Renal cortex interstitium (tissue), 11 donors: ENCODE data around the gene TNFAIP2. TPM values are rescaled to one million over a fixed set of nuclear protein-coding genes. Genes with fewer than 3 reads are reported as not detected.

Experiments used
- DNase-seq, 11 donors: peaks; one replicate each; pipeline ENCODE4 v3.0.0-alpha.2; 2013; ENCODE audit warnings: low read depth in 9 of 11, low spot score in 4 of 11; ENCODE audit errors: extremely low read depth in 1 of 11
- polyA plus RNA-seq, 3 donors: library from polyadenylated mRNA; unstranded; fragments of 120-200 nt; gene quantifications; one replicate each; pipeline ENCODE4 v1.2.1, GENCODE V29; 2013; ENCODE audit not compliant: insufficient read length in 3 of 3

The TNFAIP2 gene
- polyA plus RNA-seq, 3 donors = 22.8 to 38.0 (median 31.7) TPM

DNA sequence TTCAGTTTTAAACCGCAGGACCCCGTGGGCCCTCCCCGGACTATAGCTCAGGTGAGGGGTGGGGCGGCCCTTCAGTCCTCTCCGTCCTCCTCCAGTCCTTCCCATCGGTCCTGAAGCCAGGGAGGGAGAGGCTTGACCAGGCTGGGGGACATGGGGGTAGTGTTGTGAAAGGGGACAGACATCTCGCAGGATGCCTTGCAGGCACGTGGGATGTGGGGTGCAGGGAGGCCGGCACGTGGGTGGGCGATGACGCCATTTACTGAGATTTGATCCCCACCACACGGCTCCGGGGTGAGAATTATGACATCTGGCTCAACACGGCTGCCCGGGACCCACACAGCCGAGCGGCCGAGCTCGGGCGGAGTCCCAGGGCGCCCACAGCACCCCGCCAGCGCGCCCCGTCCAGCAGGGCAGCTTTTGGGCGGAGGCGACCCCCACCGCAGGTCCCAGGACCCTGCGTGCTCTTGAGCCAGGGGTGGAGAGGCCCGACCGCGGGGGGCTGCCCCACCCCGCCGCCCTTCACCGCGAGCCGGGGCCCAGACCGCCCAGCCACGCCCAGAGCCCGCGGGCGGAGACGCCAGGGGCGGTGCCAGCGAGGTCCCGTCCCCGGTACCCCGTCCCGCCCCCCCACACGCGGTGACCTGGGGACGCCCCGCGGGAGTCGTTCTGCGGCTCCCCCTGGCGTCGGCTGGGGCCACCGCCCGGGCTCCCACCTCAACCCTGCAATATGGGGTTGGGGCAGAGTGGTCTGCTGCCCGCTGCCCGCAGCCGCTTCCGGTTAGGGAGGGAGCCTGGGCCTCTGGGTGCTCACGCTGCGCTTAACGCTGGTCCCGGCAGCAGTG, 32.0 kb upstream of the TNFAIP2 start:
- no peak for DNase-seq

DNA sequence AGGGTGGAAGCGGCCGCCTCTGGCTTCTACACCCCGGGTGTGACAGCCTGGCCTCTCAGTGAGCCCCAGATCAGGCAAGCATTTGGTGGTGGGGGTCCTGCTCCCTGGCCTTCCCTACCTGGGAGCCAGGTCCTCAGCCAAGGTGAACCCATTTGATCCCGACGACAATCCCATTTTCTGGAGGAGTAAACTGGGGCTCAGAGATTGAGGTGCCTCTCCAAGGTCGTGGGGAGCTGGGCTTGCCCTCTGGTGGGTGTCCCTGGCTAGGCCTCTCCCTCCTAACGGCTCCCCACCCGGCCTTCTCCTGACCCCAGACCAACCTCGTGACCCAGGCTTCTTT, 31.4 kb upstream of the TNFAIP2 start:
- no peak for DNase-seq

DNA sequence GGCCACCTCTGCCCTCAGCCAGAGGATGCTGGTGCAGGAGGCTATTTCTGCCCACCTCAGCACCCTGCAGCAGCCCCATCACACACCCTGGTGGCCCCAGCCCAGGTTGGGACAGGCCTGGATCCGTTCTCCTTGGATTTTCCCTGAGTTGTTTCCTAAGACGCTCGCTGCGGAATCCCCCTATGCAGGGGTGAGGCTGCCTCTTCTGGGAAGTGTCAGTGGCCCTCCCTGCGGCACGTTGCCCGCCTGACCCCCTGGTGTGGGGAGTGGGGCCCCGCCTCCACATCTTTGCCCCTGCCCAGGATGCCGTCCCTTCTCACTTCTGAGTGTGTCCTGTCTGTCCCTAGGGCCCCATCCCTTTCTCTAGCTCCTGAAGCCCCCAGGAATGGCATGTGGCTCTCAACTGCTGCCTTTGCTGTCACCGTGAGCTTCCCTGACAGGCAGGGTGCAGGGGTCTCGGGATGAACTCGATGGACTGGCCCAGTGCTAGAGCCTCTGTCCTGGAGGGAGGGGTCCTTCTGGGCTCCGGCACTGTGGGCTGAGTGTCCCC, 29.3 kb upstream of the TNFAIP2 start:
- no peak for DNase-seq

DNA sequence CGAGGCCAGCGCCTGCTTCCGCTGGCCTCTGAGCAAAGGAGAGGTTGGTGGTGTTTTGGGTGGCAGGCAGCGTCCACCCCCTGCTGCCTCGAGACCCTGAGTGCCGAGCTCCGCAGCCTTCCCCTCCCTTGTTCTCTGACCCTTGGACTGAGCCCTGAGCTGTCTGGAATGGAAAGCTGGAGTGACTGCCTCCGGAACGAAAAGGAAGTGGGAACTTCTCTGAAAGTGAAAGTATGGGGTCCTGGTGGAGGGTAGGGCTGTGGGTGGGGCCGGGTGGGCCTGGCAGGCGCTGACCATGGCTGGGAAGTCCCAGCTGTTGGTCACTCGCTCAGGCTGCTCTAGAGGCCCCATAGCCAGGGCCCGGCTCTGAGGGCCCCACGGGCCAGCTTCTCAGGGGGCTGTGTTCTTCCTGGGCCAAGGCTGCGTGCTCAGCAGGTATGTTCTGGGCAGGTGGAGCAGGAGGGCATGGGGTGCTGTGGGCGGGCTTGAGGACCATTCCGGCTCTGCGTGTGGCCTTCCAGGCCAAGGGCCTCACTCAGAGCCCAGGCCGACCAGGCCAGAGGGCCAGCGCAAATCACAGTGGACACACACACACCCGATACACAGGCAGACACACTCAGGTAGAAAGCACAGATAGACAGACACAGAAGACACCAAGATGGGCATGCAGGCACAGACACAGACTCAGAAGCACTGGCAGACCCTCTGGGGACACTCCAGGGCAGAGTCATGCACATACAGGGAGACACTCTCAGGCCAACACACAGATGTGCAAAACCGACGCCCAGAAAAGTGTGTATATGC, 28.7 kb upstream of the TNFAIP2 start, which contains the start of gene EXOC3L4:
TSS of gene EXOC3L4 (plus strand) at position 320 of the 804 bp plus-strand sequence. CDS start 5,495 bp downstream, outside the sequence.
- no peak for DNase-seq

- no peak for DNase-seq
Observed at GRCh38 chr14:103095210-103095778, 28.0 kb upstream of the TNFAIP2 start.

DNA sequence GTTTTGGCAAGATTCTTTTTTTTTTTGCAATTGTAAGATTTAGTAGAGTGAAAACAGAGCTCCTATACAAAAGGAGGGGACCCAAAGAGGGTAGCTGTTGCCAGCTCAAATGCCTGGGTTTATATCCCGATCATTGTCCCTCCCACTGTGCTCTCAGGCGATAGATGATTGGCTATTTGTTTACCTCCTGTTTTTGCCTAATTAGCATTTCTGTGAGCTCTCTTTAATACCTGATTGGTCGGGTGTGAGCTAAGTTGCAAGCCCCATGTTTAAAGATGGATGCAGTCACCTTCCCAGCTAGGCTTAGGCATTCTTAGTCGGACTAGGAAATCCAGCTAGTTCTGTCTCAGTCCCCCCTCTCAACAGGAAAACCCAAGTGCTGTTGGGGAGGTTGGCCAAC, 26.9 kb upstream of the TNFAIP2 start:
- no peak for DNase-seq

DNA sequence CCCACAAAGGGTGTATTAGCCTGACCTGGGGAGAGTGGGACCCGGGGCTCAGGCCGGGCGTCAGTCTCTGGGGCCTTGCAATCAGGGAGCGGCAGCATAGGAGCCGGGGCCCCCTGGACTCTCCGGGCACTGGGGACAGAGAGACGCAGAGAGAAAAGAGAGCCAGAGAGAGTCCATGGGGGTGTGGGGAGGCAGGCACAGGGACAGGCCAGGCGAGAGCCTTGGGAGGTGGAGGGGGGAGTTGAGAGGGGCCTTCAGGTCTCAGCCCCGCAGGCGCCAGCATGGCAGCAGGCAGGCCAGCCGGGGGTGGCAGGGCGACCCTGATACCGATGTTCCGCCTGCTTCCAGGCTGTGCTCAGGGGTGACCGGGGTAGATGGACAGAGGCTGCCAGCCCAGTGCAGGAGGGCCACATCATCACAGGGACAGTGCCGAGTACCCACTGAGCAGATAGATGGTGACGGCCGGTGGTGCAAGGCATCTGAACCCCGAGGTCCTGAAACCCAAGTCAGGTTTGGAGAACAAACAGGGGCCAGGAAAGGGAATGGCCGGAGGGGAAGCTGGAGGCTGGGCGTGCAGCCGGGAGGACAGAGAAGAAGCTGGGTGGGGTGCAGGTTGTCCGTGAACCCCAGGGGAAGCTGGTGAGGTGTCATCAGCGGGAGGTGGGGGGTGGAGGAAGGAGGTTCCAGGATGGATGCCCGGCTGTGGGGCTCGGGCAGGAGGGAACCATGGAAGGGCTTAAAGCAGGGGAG, 25.8 kb upstream of the TNFAIP2 start:
- DNase-seq = no peak

DNA sequence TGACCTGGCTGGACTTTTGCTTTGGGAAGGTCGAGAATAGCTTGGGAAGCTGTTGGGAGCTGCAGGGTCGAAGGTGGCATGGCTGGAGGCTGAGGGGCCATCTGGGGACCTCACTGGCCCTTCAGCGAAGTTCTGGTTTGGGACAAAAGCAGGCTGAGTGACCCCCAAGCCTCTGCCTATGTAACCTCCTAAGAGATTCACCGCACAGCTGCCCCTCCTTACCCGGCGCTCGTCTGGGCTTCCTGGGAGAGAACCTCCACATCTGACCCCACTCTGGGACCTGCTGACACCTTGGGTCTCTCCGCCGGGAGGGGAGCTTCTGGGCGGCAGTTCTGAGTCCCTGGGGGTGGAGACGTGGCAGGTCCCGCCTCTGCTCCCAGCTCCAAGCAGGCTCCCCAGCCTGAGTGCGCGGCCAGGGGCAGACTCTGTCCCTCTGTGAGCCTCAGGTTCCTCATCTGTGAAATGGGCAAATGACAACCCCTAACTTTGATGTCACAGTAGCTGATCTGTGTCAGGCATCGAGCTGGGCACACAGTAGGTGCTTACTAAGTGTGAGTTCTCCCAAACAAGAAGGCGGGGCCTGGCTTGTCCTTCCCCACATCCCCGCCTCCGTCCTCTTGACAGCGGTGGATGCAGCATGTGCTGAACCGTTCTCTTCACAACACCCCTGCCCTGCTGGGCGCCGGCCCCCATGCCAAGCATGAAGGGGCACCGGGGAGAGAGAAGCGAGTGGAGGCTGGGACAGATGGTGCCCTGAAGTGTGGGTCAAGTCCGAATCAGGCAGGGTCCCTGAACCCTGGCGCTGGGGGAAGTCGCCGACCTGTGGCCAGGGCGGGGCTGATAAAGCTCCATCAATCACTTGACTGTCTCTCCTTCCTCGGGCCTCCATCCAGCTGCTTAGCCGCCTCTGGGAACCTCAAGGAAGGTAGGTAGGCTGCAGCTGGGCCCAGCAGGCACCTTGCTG, 25.0 kb upstream of the TNFAIP2 start:
- no peak for DNase-seq

DNA sequence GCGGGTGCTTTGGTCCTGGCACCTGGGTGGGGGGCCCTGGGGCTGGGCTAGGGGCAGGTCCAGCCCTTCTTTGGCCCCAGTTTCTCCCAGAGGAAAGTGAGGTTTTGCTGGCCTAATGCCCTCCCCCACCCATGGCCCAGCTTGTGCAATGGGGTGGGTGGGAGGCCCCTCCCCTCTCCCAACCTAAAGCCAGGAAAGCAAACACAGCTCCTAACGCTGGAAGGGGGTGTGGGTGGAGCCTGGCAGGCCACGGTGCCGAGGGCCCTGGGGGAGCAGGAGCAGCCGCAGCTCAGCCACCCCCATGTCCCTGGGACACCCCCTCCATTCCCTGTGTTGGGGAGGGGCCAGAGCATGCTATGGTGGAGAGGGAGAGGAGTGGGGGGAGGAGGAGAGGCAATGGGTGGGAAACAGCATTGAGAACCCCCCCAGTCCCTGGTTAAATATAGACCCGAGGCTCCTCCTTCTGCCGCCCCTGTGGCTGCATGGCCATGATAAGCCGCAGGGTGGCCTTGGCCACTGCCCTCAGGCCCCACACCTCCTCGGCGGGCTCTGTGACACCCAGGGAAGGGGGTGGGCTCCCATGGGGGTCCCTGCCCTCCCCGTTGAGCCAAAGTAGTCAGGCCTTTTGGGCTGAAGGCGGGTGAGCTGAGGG, 24.1 kb upstream of the TNFAIP2 start:
- no peak for DNase-seq

- no peak for DNase-seq
Observed at GRCh38 chr14:103099733-103100280, 23.5 kb upstream of the TNFAIP2 start.

DNA sequence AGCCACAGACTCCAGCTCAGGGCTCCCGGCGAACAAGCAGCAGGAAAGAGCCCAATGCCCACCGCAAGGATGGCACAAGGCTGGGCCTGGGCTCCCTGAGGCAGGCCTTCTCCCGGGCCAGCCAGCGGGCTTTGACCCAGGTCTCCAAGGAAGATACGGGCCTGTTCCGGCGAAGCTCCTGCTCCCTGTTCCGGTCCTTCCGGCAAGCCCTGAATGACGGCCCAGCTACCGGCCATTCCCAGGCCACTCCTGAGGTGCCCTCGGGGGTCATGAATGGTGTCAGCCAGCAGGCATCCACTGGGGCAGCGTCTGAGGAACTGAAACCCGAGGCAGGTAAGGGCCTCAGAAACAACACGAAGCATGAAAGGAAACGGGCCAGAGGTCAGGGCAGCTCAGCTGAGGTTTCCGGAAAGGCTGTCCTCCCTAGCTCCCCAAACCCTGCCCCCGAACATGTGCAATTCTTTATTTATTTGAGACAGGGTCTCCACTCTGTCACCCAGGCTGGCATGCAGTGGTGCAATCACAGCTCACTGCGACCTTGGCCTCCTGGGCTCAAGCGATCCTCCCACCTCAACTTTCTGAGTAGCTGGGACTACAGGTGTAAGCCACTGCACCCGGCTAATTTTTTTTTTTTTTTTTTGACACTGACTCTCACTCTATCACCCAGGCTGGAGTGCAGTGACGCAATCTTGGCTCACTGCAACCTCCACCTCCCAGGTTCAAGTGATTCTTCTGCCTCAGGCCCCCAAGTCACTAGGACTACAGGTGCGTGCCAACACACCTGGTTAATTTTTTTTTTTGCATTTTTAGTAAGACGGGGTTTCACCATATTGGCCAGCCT, 22.8 kb upstream of the TNFAIP2 start:
- no peak for DNase-seq

- no peak for DNase-seq
Observed at GRCh38 chr14:103101257-103101962, 21.9 kb upstream of the TNFAIP2 start.

DNA sequence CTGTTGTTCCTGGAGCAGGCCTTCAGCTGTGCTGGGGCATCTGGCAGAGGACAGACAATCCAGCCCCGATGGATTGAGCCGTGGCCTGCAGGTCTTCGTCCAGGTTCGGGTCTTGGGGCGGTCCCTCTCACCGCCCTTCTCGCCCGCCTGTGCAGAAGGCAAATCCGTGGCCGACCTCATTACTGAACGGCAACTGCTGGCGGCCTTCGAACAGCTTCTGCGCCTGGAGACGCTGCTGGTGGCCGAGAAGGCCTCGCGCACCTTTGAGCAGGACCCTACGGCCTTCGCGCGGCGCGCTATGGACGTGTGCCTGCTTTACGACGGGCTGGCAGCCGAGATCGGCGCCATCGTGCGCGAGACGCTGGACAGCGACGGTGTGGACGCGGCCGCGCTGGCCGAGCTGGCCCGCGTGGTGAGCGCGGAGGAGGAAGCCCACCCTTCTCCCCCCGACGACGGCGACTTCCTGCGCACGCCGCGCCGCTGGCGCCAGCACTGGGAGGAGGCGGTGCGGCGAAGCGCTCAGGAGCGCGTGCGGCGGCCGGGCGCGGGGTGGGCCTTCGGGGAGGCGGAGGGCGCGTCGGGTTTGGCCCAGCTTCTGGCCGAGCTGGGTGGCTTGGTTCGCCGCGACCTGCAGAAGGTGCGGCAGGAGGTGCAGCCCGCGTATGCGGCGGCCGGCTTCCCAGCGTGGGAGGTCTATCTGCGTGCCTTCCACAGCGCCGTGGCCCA, 21.1 kb upstream of the TNFAIP2 start:
- no peak for DNase-seq

DNA sequence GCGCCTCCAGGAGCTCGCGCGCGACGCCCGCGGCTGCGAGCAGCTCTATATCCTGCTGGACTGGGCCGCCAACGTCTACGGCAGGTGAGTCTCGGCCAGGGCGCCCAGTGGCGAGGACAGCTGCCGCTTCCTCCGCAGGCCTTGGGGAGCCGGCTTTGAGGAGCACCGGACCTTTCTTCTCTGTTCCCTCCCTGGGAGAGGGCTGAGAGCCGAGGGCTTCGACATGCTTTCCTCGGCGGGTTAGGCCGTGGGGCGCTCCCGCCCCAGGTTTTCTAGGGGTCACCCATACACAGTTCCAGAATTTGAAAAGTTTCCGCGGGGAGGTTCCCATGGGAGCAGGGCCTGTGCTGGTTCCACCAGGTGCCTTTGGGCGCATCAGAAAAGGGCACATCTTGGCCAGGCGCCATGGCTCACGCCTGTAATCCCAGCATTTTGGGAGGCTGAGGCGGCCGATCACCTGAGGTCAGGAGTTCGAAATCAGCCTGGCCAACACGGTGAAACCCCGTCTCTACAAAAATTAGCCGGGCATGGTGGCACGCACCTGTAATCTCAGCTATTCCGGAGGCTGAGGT, 20.5 kb upstream of the TNFAIP2 start:
- DNase-seq = no peak
